CD14-positive monocyte (primary cell): Measurements from ENCODE around the gene GSTM2. TPM values are rescaled to one million over a fixed set of nuclear protein-coding genes. Genes with fewer than 3 reads are reported as not detected.
"Not testable (repeated sequence)": the region's sequence is repeated elsewhere in the genome, so short reads cannot be mapped to it uniquely, and the experiment has no call there.

Source experiments
- DNase-seq, 3 donors: peaks; one replicate each; pipeline ENCODE4 v3.0.0-alpha.2; 2011 to 2022
- H2AFZ ChIP-seq: 2 replicates; pipeline ENCODE4 v1.6.0; 2012; ENCODE audit warnings: mild to moderate bottlenecking, low read depth, low read length, inconsistent platforms; ENCODE audit not compliant: insufficient read depth, poor library complexity, severe bottlenecking
- H3K27ac ChIP-seq, 2 donors: 1 replicate in 1 of 2; 2 replicates in 1 of 2; pipeline ENCODE4 v1.5.1; 2012 to 2013; ENCODE audit warnings: low read length in 2 of 2, control low read depth in 1 of 2, inconsistent platforms in 1 of 2, low read depth in 1 of 2, mild to moderate bottlenecking in 1 of 2
- H3K27me3 ChIP-seq, 2 donors: one replicate each; pipeline versions ENCODE4 v1.6.0 to v1.6.1; 2011 to 2013; ENCODE audit warnings: low read length in 2 of 2; ENCODE audit not compliant: control insufficient read depth in 2 of 2, insufficient read depth in 2 of 2
- H3K36me3 ChIP-seq, 2 donors: replicated peaks in 1 of 2; 1 replicate in 1 of 2; 2 replicates in 1 of 2; pipeline versions ENCODE4 v1.5.1 to v1.6.1; 2012 to 2013; ENCODE audit warnings: low read length in 2 of 2, control low read depth in 1 of 2, inconsistent platforms in 1 of 2, mild to moderate bottlenecking in 1 of 2; ENCODE audit not compliant: insufficient read depth in 2 of 2, control insufficient read depth in 1 of 2
- H3K4me1 ChIP-seq, 2 donors: 1 replicate in 1 of 2; 2 replicates in 1 of 2; pipeline versions ENCODE4 v1.5.1 to v1.6.1; 2012 to 2013; ENCODE audit warnings: low read length in 2 of 2, control low read depth in 1 of 2, inconsistent platforms in 1 of 2, mild to moderate bottlenecking in 1 of 2, moderate library complexity in 1 of 2; ENCODE audit not compliant: insufficient read depth in 2 of 2, control insufficient read depth in 1 of 2
- H3K4me2 ChIP-seq: replicated peaks from 2 replicates; pipeline ENCODE3; 2012; ENCODE audit warnings: low read length, moderate library complexity, mild to moderate bottlenecking; ENCODE audit not compliant: poor library complexity, severe bottlenecking; ENCODE audit errors: extremely low read depth
- H3K4me3 ChIP-seq, 3 experiments: fragments of 200-600 bp in 1 of 3; sonication (generic) in 1 of 3; replicated peaks in 1 of 3; 1 replicate in 2 of 3; 2 replicates in 1 of 3; pipeline ENCODE4 v1.5.1; 2011 to 2013; ENCODE audit warnings: low read length in 3 of 3, mild to moderate bottlenecking in 3 of 3, control low read depth in 2 of 3, low read depth in 2 of 3, inconsistent platforms in 1 of 3, moderate library complexity in 1 of 3
- H3K79me2 ChIP-seq: 2 replicates; pipeline ENCODE4 v1.6.0; 2012; ENCODE audit warnings: mild to moderate bottlenecking, control low read depth, inconsistent platforms, low read length, moderate library complexity; ENCODE audit not compliant: insufficient read depth
- H3K9ac ChIP-seq: 2 replicates; pipeline ENCODE4 v1.6.0; 2017; ENCODE audit warnings: low read length, mild to moderate bottlenecking; ENCODE audit not compliant: insufficient read depth, poor library complexity, severe bottlenecking
- H3K9me3 ChIP-seq, 2 donors: replicated peaks in 1 of 2; 1 replicate in 1 of 2; 2 replicates in 1 of 2; pipeline versions ENCODE4 v1.5.1 to v1.6.1; 2012 to 2013; ENCODE audit warnings: low read length in 2 of 2, control low read depth in 1 of 2; ENCODE audit not compliant: control insufficient read depth in 1 of 2, insufficient read depth in 1 of 2
- H4K20me1 ChIP-seq: 2 replicates; pipeline ENCODE4 v1.6.0; 2012; ENCODE audit warnings: mild to moderate bottlenecking, low read length, control low read depth, moderate library complexity; ENCODE audit not compliant: insufficient read depth
- H3K27ac Mint-ChIP-seq, 7 donors: one replicate each; pipeline ENCODE4 v1.8.0; 2020; ENCODE audit warnings: mild to moderate bottlenecking in 7 of 7, mixed read lengths in 7 of 7, moderate library complexity in 6 of 7, inconsistent platforms in 2 of 7
- H3K27me3 Mint-ChIP-seq, 3 donors: one replicate each; pipeline ENCODE4 v1.8.0; 2021 to 2022; ENCODE audit warnings: low read depth in 3 of 3, mild to moderate bottlenecking in 3 of 3, mixed read lengths in 3 of 3, moderate library complexity in 3 of 3, inconsistent platforms in 1 of 3
- H3K36me3 Mint-ChIP-seq, 2 donors: one replicate each; pipeline ENCODE4 v1.8.0; 2020; ENCODE audit warnings: mixed read lengths in 2 of 2, inconsistent platforms in 1 of 2, mild to moderate bottlenecking in 1 of 2
- H3K4me1 Mint-ChIP-seq: one replicate; pipeline ENCODE4 v1.8.0; 2020; ENCODE audit warnings: mild to moderate bottlenecking, mixed read lengths
- H3K4me3 Mint-ChIP-seq, 2 donors: one replicate each; pipeline ENCODE4 v1.8.0; 2020; ENCODE audit warnings: mild to moderate bottlenecking in 2 of 2, mixed read lengths in 2 of 2, moderate library complexity in 1 of 2
- H3K9me3 Mint-ChIP-seq, 7 donors: one replicate each; pipeline ENCODE4 v1.8.0; 2020 to 2022; ENCODE audit warnings: mixed read lengths in 7 of 7, mild to moderate bottlenecking in 6 of 7, moderate library complexity in 6 of 7, inconsistent platforms in 2 of 7
- WGBS: methylation state at CpG from one replicate; pipeline ENCODE4 v1.1.5; 2013; ENCODE audit warnings: missing lambda C conversion rate; ENCODE audit not compliant: insufficient coverage; 5-methylcytosine and 5-hydroxymethylcytosine counted together
- intact Hi-C, 2 donors: fragments of 100-400 bp; cut with micrococcal nuclease; formaldehyde crosslinking; loops; one replicate each; pipeline versions ENCODE4 v1.15.0 to v1.15.1; 2023
- polyA plus RNA-seq, 3 donors: library from polyadenylated mRNA; depleted of rRNA in 1 of 3; unstranded in 2 of 3; stranded (reverse) in 1 of 3; fragments of 300-500 nt in 2 of 3; fragments of >200 nt in 1 of 3; fragmentation: Illumina TruSeq in 2 of 3; gene quantifications; 1 replicate in 2 of 3; 2 replicates in 1 of 3; pipeline ENCODE4 v1.2.3, GENCODE V29; 2012 to 2021
- TF ChIP-seq, protein P1 (sequence below): fragments of 200-600 bp; IDR thresholded peaks from one replicate; pipeline ENCODE4 v1.8.0; 2022; ENCODE audit warnings: antibody characterized with exemption, mild to moderate bottlenecking

The GSTM2 gene
- polyA plus RNA-seq, 3 donors = 1.5 to 12.0 (median 6.3) TPM

DNA sequence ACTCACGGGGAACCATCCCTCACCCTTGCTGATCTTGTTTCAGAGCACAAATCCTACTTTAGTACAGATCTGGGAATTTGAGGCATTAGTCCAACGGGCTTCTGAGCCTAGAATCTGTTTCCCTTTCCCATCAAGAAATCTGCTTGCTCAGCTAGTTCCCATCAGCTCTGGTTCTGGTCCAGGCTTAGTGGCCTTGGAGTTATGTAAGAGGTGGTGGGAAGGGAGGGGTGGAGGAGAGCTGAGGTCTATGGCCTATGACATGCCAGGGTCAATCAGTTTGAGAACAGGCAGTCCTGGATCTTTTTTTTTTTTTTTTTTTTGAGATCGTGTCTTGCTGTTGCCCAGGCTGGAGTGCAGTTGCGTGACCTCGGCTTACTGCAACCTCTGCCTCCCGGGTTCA, 23.9 kb downstream of the GSTM2 start:
- no CpG with 5 or more reads among the region's 6 CpGs for WGBS
- Mint-ChIP-seq H3K4me3 (no peak overlapping the region), H3K27me3 (no peaks in the 10 kb centered on the region), H3K27ac (no peak overlapping the region), H3K4me1 (no peaks in the 10 kb centered on the region), H3K36me3 (peaks cover 0 to 14% of the 10 kb centered on the region in 2 donors), H3K9me3 (no peaks in the 10 kb centered on the region)
- H3K27me3 ChIP-seq = no peaks in the 10 kb centered on the region
- intact Hi-C loops = no loop called here
- H3K27ac ChIP-seq = no peak overlapping the region
- H4K20me1 ChIP-seq = no peaks in the 10 kb centered on the region
- DNase-seq = no peak
- H3K4me2 ChIP-seq = no peak overlapping the region
- no peaks in the 10 kb centered on the region for H3K79me2 ChIP-seq
- H2AFZ ChIP-seq = no peak overlapping the region
- no peak overlapping the region for H3K9ac ChIP-seq
- H3K4me3 ChIP-seq = no peak overlapping the region
- H3K36me3 ChIP-seq = no peaks in the 10 kb centered on the region
- TF ChIP-seq, protein P1, sequence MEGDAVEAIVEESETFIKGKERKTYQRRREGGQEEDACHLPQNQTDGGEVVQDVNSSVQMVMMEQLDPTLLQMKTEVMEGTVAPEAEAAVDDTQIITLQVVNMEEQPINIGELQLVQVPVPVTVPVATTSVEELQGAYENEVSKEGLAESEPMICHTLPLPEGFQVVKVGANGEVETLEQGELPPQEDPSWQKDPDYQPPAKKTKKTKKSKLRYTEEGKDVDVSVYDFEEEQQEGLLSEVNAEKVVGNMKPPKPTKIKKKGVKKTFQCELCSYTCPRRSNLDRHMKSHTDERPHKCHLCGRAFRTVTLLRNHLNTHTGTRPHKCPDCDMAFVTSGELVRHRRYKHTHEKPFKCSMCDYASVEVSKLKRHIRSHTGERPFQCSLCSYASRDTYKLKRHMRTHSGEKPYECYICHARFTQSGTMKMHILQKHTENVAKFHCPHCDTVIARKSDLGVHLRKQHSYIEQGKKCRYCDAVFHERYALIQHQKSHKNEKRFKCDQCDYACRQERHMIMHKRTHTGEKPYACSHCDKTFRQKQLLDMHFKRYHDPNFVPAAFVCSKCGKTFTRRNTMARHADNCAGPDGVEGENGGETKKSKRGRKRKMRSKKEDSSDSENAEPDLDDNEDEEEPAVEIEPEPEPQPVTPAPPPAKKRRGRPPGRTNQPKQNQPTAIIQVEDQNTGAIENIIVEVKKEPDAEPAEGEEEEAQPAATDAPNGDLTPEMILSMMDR = no peak
- peaks cover 0 to 10% of the 10 kb centered on the region in 2 donors for H3K4me1 ChIP-seq
- no peaks in the 10 kb centered on the region for H3K9me3 ChIP-seq

DNA sequence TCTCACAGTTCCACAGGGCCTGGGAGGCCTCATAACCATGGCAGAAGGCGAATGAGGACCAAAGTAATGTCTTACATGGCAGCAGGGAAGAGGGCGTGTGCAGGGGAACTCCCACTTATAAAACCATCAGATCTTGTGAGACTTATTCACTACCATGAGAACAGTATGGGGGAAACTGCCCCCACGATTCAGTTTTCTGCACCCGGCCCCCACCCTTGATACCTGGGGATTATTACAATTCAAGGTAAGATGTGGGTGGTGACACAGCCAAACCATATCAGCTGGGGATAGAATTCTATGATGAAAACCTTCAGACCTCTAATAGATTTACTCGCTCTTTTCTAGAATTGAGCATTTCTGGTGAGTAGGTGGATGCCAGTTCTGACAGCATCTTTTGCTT, 26.5 kb downstream of the GSTM2 start:
- H3K79me2 ChIP-seq, H3K4me1 Mint-ChIP-seq, H3K27ac Mint-ChIP-seq, H3K27me3 Mint-ChIP-seq, H3K9me3 ChIP-seq, H2AFZ ChIP-seq, H3K4me3 Mint-ChIP-seq, H3K9me3 Mint-ChIP-seq, H3K4me3 ChIP-seq, H3K27ac ChIP-seq, H3K4me2 ChIP-seq, intact Hi-C loops, H3K4me1 ChIP-seq, H3K36me3 ChIP-seq, H4K20me1 ChIP-seq, H3K27me3 ChIP-seq, DNase-seq, H3K9ac ChIP-seq: not testable (repeated sequence)
- H3K36me3 Mint-ChIP-seq = peaks cover 0 to 17% of the 10 kb centered on the region in 2 donors
- no CpG with 5 or more reads among the region's 5 CpGs for WGBS

DNA sequence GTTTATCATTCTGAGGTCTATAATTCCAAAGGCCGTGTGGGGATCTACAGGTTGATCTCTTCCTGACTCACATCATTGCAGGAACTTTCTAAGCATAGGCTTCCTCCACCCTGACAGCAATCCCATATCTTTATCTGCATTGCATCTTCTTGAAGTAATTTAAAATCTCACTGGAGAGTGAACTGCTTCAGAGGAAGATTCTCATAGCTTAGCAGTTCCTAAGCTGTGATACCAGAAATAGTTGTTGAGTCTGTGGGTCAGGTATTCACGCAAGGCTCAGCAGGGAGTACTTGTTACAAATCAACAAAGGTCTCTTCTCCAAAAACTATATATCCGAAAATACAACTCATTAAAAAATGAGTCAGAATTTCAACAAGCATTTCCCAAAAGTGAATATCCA, 27.3 kb downstream of the GSTM2 start:
- H3K27ac Mint-ChIP-seq, H2AFZ ChIP-seq, H3K4me1 ChIP-seq, H3K4me2 ChIP-seq, H3K9me3 Mint-ChIP-seq, H3K27ac ChIP-seq, H3K4me3 Mint-ChIP-seq, intact Hi-C loops, H3K79me2 ChIP-seq, H3K36me3 ChIP-seq, H3K27me3 Mint-ChIP-seq, H4K20me1 ChIP-seq, H3K9ac ChIP-seq, H3K9me3 ChIP-seq, DNase-seq, H3K27me3 ChIP-seq, H3K4me3 ChIP-seq, H3K4me1 Mint-ChIP-seq: not testable (repeated sequence)
- WGBS = no CpG with 5 or more reads among the region's 3 CpGs
- H3K36me3 Mint-ChIP-seq = peaks cover 0 to 15% of the 10 kb centered on the region in 2 donors
